ENCODE measurements around the gene ERG28. TPM values are rescaled to one million over a fixed set of nuclear protein-coding genes. Genes with fewer than 3 reads are reported as not detected.

The ERG28 gene
- total RNA-seq, 1 experiment from 2014 or later = 18.4 TPM

GRCh38 chr14:75628816-75629215, 31.9 kb downstream of the ERG28 start:
- no peak overlapping the region for H3K4me2 ChIP-seq (ENCODE audit: low read length)
- no TSS peak for BruUV-seq (replicated peaks)
- H3K4me1 ChIP-seq (ENCODE audit: control insufficient read depth in 1 of 2, insufficient read depth in 2 of 2, low read length in 2 of 2) = no peaks in the 10 kb centered on the region
- H3K27me3 ChIP-seq (ENCODE audit: insufficient read depth, low read length) = no peaks in the 10 kb centered on the region
- no peaks in the 10 kb centered on the region for H3K9me2 ChIP-seq (ENCODE audit: insufficient read depth)
- no peaks in the 10 kb centered on the region for H3K9me3 ChIP-seq (ENCODE audit: control insufficient read depth in 1 of 2, insufficient read depth in 1 of 2, low read depth in 1 of 2, low read length in 2 of 2)
- no peak overlapping the region for H3K4me3 ChIP-seq (replicated peaks in 1 of 2; ENCODE audit: low read depth in 1 of 2, low read length in 2 of 2)
- TF ChIP-seq YY1 (IDR thresholded peaks at IDR 0.05; ENCODE audit: extremely low read depth, insufficient replicate concordance, low read depth, low read length) (no peak), ZNF274 (IDR thresholded peaks at IDR 0.05; ENCODE audit: low read depth, low read length) (no peak), SRF (IDR thresholded peaks at IDR 0.05; ENCODE audit: low read depth) (no peak), FOSL1 (IDR thresholded peaks at IDR 0.05; ENCODE audit: low read depth) (no peak)
- ChIA-PET CTCF (no interaction called here), POLR2A (no interaction called here), RAD21 (ENCODE audit: low non-redundant PET in 1 of 2, low total read pairs in 2 of 2, uncharacterized antibody in 2 of 2, unreplicated experiment in 2 of 2) (no interaction called here)
- H3K79me2 ChIP-seq (ENCODE audit: insufficient read depth, low read length) = no peaks in the 10 kb centered on the region
- no peaks in the 10 kb centered on the region for H4K20me1 ChIP-seq (ENCODE audit: insufficient read depth)
- intact Hi-C loops (cut with micrococcal nuclease) = no loop called here
- H2AFZ ChIP-seq (ENCODE audit: low read depth, low read length, poor library complexity, severe bottlenecking) = no peak overlapping the region
- DNase-seq (ENCODE audit: low read depth, low spot score) (no peak), ATAC-seq (no peak)
- no peak overlapping the region for H3K9ac ChIP-seq (ENCODE audit: low read length)
- no peak overlapping the region for H3K27ac ChIP-seq (ENCODE audit: low read depth, low read length)
- no peaks in the 10 kb centered on the region for H3K36me3 ChIP-seq (ENCODE audit: control insufficient read depth in 1 of 2, insufficient read depth in 2 of 2, low read length in 2 of 2)

- H4K20me1 ChIP-seq (ENCODE audit: insufficient read depth) = no peaks in the 10 kb centered on the region
- no peak overlapping the region for H3K4me2 ChIP-seq (ENCODE audit: low read length)
- H3K9me3 ChIP-seq (ENCODE audit: control insufficient read depth in 1 of 2, insufficient read depth in 1 of 2, low read depth in 1 of 2, low read length in 2 of 2) = no peaks in the 10 kb centered on the region
- ChIA-PET RAD21 (ENCODE audit: low non-redundant PET in 1 of 2, low total read pairs in 2 of 2, uncharacterized antibody in 2 of 2, unreplicated experiment in 2 of 2) (no interaction called here), POLR2A (no interaction called here), CTCF (no interaction called here)
- no peaks in the 10 kb centered on the region for H3K36me3 ChIP-seq (ENCODE audit: control insufficient read depth in 1 of 2, insufficient read depth in 2 of 2, low read length in 2 of 2)
- H3K27me3 ChIP-seq (ENCODE audit: insufficient read depth, low read length) = no peaks in the 10 kb centered on the region
- H3K4me3 ChIP-seq (replicated peaks in 1 of 2; ENCODE audit: low read depth in 1 of 2, low read length in 2 of 2) = no peak overlapping the region
- no peak overlapping the region for H3K9ac ChIP-seq (ENCODE audit: low read length)
- H3K4me1 ChIP-seq (ENCODE audit: control insufficient read depth in 1 of 2, insufficient read depth in 2 of 2, low read length in 2 of 2) = no peaks in the 10 kb centered on the region
- intact Hi-C loops (cut with micrococcal nuclease) = no loop called here
- TF ChIP-seq SP1 (IDR thresholded peaks at IDR 0.05; ENCODE audit: low read depth) (no peak), CEBPB (IDR thresholded peaks at IDR 0.05; ENCODE audit: low read depth) (no peak), CTCF (IDR thresholded peaks at IDR 0.05 in 2 of 3, conservative IDR thresholded peaks at IDR 0.05 in 1 of 3; ENCODE audit: borderline replicate concordance in 1 of 3, insufficient read depth in 1 of 3, low read depth in 2 of 3, low read length in 2 of 3) (no peak), ZNF274 (IDR thresholded peaks at IDR 0.05; ENCODE audit: low read depth, low read length) (no peak), ELF1 (IDR thresholded peaks at IDR 0.05; ENCODE audit: borderline replicate concordance, low read depth) (no peak), EZH2 (IDR thresholded peaks at IDR 0.05) (no peak), POLR2A (IDR thresholded peaks at IDR 0.05; ENCODE audit: borderline replicate concordance, extremely low read depth, insufficient read depth, insufficient read length) (no peak), EGR1 (IDR thresholded peaks at IDR 0.05; ENCODE audit: low read depth) (no peak), SRF (IDR thresholded peaks at IDR 0.05; ENCODE audit: low read depth) (no peak), FOSL1 (IDR thresholded peaks at IDR 0.05; ENCODE audit: low read depth) (no peak), EZH2phosphoT487 (IDR thresholded peaks at IDR 0.05; ENCODE audit: borderline replicate concordance) (no peak), REST (IDR thresholded peaks at IDR 0.05; ENCODE audit: low read depth) (no peak), ZFX (IDR thresholded peaks at IDR 0.05) (no peak), YY1 (IDR thresholded peaks at IDR 0.05; ENCODE audit: extremely low read depth, insufficient replicate concordance, low read depth, low read length) (no peak), POLR2AphosphoS5 (IDR thresholded peaks at IDR 0.05; ENCODE audit: low read depth, low read length) (no peak), ATF3 (IDR thresholded peaks at IDR 0.05) (no peak), SIN3A (IDR thresholded peaks at IDR 0.05; ENCODE audit: low read depth) (no peak)
- no peak overlapping the region for H2AFZ ChIP-seq (ENCODE audit: low read depth, low read length, poor library complexity, severe bottlenecking)
- no peak overlapping the region for H3K27ac ChIP-seq (ENCODE audit: low read depth, low read length)
- DNase-seq (ENCODE audit: low read depth, low spot score) (no peak), ATAC-seq (no peak)
- H3K9me2 ChIP-seq (ENCODE audit: insufficient read depth) = no peaks in the 10 kb centered on the region
- no TSS peak for BruUV-seq (replicated peaks)
- no peaks in the 10 kb centered on the region for H3K79me2 ChIP-seq (ENCODE audit: insufficient read depth, low read length)
Measured at GRCh38 chr14:75627406-75627805, 33.3 kb downstream of the ERG28 start.
